ENCODE results near the gene SLC22A16. TPM values are rescaled to one million over a fixed set of nuclear protein-coding genes. Genes with fewer than 3 reads are reported as not detected.

Gene SLC22A16
- total RNA-seq, 2 experiments from 2014 or later, result not detected

DNA sequence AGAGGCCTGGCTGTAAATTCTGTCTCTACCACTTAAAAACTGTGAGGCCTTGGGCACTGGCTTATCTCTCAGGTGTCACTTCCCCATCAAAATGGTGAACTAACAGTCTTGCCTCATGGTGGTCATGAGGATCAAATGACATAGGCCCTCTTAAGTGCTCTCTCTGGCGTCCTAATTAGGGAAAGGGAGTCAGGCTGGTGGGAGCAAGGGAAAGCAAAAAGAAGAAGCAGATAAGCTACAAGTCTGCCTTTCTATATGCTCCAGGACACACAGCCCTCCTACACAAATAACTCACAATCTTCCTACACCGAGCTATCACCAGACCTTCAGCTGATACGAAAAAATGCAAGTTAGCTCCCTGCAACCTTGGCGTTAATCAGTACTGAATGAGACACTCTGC lies 19.5 kb upstream of the SLC22A16 start:
- CTCF ChIA-PET, result no interaction called here

DNA sequence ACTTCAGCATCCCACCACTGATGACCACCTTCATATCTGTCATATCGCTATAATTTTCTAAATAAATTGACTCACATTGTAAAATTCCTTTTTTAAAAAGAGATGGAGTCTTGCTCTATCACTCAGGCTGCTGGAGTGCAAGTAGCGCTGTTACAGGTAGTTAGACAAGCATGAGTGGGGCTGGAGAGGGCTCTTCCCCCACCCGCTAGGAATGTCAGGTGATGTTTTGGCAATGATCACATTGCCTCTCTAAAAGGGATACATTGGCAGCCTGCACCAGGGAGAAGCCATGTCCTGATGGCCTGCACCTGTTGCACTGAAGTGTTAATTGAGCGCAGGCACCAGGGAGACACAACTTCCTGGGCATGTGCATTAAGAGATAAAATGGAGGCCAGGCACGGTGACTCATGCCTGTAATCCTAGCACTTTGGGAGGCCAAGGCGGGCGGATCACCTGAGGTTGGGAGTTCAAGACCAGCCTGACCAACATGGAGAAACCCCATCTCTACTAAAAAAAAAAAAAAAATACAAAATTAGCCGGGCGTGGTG lies 16.9 kb upstream of the SLC22A16 start:
- Mint-ChIP-seq H3K36me3 (ENCODE audit: low read depth) (no peaks in the 10 kb centered on the region), H3K9me3 (no peaks in the 10 kb centered on the region), H3K27ac (no peak overlapping the region), H3K4me3 (no peak overlapping the region), H3K27me3 (peaks cover 7% of the 10 kb centered on the region), H3K4me1 (ENCODE audit: low read depth) (peaks cover 15% of the 10 kb centered on the region)
- DNase-seq (no peak), ATAC-seq (no peak)
- ChIA-PET POLR2A (no interaction called here), CTCF (no interaction called here)
- TF ChIP-seq, protein P1, sequence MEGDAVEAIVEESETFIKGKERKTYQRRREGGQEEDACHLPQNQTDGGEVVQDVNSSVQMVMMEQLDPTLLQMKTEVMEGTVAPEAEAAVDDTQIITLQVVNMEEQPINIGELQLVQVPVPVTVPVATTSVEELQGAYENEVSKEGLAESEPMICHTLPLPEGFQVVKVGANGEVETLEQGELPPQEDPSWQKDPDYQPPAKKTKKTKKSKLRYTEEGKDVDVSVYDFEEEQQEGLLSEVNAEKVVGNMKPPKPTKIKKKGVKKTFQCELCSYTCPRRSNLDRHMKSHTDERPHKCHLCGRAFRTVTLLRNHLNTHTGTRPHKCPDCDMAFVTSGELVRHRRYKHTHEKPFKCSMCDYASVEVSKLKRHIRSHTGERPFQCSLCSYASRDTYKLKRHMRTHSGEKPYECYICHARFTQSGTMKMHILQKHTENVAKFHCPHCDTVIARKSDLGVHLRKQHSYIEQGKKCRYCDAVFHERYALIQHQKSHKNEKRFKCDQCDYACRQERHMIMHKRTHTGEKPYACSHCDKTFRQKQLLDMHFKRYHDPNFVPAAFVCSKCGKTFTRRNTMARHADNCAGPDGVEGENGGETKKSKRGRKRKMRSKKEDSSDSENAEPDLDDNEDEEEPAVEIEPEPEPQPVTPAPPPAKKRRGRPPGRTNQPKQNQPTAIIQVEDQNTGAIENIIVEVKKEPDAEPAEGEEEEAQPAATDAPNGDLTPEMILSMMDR (IDR thresholded peaks at IDR 0.05), result no peak
- intact Hi-C loops (cut with micrococcal nuclease), result no loop called here

More for the DNA sequence above, 19.5 kb upstream of the SLC22A16 start:
- H3K9me3 Mint-ChIP-seq, result peaks cover 4% of the 10 kb centered on the region
- no peak overlapping the region for H3K27ac Mint-ChIP-seq
- peaks cover 7% of the 10 kb centered on the region for H3K27me3 Mint-ChIP-seq
- POLR2A ChIA-PET, result no interaction called here
- ATAC-seq (no peak), DNase-seq (no peak)
- no peaks in the 10 kb centered on the region for H3K36me3 Mint-ChIP-seq (ENCODE audit: low read depth)
- peaks cover 15% of the 10 kb centered on the region for H3K4me1 Mint-ChIP-seq (ENCODE audit: low read depth)
- intact Hi-C loops (cut with micrococcal nuclease), result no loop called here
- H3K4me3 Mint-ChIP-seq, result no peak overlapping the region
- TF ChIP-seq, protein P1 (IDR thresholded peaks at IDR 0.05), result no peak

DNA sequence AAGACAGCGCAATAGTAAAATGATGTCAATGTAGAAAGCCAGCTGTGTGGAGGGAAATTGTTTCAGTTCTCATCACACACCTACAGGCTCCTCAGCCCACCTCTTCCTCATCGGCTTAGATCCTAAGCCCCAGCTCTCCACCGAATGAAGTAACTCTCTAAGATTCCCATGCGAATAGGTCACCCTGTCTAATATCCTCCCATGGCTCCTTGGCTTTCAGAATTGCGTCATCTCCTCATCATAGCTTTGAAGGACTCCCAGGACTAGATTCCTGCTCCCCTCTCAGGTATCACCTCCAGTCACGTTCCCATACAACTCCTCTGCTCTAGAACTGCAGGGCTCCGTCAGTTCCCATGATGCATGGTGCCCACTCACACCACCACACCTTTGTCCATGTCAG lies 16.2 kb upstream of the SLC22A16 start:
- POLR2A ChIA-PET, result no interaction called here
- CTCF ChIA-PET, result no interaction called here
- intact Hi-C loops (cut with micrococcal nuclease), result no loop called here
- no peak for ATAC-seq
- H3K4me1 Mint-ChIP-seq (ENCODE audit: low read depth), result peaks cover 15% of the 10 kb centered on the region
- H3K27ac Mint-ChIP-seq, result no peak overlapping the region
- TF ChIP-seq, protein P1 (IDR thresholded peaks at IDR 0.05), result no peak
- H3K27me3 Mint-ChIP-seq, result peaks cover 9% of the 10 kb centered on the region
- DNase-seq, result no peak
- H3K9me3 Mint-ChIP-seq, result no peaks in the 10 kb centered on the region
- no peaks in the 10 kb centered on the region for H3K36me3 Mint-ChIP-seq (ENCODE audit: low read depth)
- no peak overlapping the region for H3K4me3 Mint-ChIP-seq

DNA sequence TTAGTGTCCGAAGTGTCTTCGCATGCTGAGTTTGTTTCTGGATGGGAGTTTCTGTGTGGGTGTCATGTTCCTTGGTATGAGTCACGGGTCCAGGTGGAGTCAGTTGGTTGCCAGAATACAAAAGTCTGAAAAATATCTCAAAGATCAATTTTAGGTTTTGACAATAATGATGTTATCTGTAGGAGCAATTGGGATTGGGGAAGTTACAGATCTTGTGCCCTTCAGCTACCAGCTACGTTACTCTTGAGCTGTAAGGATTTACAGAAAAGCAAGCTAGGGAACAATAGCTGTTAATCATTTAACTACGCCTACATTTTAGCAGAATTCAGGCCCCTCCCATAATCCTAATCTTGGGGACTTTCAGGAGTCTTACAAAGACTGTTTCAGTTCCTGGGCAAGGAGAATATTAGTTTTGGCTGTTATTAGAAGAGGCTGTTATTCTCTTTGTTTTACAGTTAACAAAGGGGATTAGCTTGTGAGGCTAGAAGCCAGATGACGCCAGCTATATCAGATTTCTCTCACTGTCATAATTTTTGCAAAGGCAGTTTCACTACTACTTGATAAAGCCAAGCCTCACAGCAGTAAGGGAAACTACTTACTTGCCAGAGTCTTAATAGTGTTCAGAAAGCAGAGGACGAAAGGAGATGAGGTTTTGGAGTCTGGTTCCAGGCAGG lies 15.4 kb upstream of the SLC22A16 start:
- ChIA-PET CTCF (no interaction called here), POLR2A (no interaction called here)
- DNase-seq, result no peak
- peak; percentile 34 for ATAC-seq
- peaks cover 15% of the 10 kb centered on the region for H3K4me1 Mint-ChIP-seq (ENCODE audit: low read depth)
- H3K27ac Mint-ChIP-seq, result no peak overlapping the region
- peaks cover 11% of the 10 kb centered on the region for H3K27me3 Mint-ChIP-seq
- no peak overlapping the region for H3K4me3 Mint-ChIP-seq
- TF ChIP-seq, protein P1 (IDR thresholded peaks at IDR 0.05), result no peak
- intact Hi-C loops (cut with micrococcal nuclease), result no loop called here
- H3K36me3 Mint-ChIP-seq (ENCODE audit: low read depth), result no peaks in the 10 kb centered on the region
- H3K9me3 Mint-ChIP-seq, result no peaks in the 10 kb centered on the region

DNA sequence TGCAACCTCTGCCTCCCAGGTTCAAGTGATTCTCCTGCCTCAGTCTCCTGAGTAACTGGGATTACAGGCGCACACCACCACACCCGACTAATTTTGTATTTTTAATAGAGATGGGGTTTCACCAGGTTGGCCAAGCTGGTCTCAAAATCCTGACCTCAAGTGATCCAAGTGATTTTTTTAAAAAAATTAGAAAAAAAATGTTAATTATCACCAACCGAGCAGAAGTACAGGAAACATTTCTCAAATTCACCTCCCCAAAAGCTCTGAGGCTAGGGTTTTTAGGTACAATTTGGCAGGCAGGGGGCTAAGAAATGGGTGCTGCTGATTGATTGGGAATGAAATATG lies 14.9 kb upstream of the SLC22A16 start:
- CTCF ChIA-PET, result no interaction called here

More for the DNA sequence above, 14.9 kb upstream of the SLC22A16 start:
- Mint-ChIP-seq H3K4me1 (ENCODE audit: low read depth) (peaks cover 15% of the 10 kb centered on the region), H3K27ac (no peak overlapping the region), H3K36me3 (ENCODE audit: low read depth) (no peaks in the 10 kb centered on the region), H3K27me3 (peaks cover 11% of the 10 kb centered on the region), H3K4me3 (no peak overlapping the region), H3K9me3 (no peaks in the 10 kb centered on the region)
- intact Hi-C loops (cut with micrococcal nuclease), result no loop called here
- POLR2A ChIA-PET, result no interaction called here
- DNase-seq, result no peak
- TF ChIP-seq, protein P1 (IDR thresholded peaks at IDR 0.05), result no peak
- no peak for ATAC-seq
